SU-DHL-6 (cell line): ENCODE measurements around the gene RPLP1.

ENCODE experiments used
- EZH2phosphoT487 ChIP-seq: fragments of 200-600 bp; sonication (generic), shearing (Covaris generic); conservative IDR thresholded peaks from 2 replicates; pipeline ENCODE4 v1.6.1; 2018; ENCODE audit warnings: mild to moderate bottlenecking, antibody characterized with exemption, low read length, moderate library complexity, mixed read lengths
- TF ChIP-seq, protein P1 (sequence below): fragments of 200-600 bp; sonication (generic); IDR thresholded peaks from one replicate; pipeline ENCODE4 v1.5.1; 2017; ENCODE audit warnings: antibody characterized with exemption, mild to moderate bottlenecking, low read length, moderate library complexity; ENCODE audit not compliant: insufficient read depth, poor library complexity, severe bottlenecking

DNA sequence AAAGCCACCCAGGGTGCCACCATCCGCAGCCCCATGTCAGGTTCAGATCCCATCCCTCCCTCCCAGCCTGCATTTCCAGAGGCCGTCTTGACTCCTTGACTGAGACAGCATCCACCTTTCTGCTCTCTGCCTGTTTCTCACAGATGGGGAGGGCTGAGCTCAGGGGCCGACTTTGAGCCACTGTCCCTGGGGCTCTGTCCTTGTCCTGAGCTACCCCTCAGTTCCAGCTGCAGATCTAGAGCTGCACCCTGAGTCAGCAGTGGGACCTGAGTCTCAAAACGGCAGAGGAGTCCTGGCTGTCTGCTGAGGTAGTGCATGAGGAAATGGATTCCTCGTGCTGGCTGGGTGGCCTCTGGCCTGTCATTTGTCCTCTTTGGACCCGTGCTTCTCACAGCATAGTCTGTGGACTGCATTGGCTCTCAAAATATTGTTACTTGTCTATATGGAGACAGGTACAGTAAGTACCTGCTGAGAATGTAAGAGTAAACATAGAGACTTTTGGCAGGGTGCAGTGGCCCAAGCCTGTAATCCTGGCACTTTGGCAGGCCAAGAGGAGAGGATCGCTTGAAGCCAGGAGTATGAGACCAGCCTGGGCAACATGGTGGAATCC, 22.3 kb downstream of the RPLP1 start:
- TF ChIP-seq, protein P1, sequence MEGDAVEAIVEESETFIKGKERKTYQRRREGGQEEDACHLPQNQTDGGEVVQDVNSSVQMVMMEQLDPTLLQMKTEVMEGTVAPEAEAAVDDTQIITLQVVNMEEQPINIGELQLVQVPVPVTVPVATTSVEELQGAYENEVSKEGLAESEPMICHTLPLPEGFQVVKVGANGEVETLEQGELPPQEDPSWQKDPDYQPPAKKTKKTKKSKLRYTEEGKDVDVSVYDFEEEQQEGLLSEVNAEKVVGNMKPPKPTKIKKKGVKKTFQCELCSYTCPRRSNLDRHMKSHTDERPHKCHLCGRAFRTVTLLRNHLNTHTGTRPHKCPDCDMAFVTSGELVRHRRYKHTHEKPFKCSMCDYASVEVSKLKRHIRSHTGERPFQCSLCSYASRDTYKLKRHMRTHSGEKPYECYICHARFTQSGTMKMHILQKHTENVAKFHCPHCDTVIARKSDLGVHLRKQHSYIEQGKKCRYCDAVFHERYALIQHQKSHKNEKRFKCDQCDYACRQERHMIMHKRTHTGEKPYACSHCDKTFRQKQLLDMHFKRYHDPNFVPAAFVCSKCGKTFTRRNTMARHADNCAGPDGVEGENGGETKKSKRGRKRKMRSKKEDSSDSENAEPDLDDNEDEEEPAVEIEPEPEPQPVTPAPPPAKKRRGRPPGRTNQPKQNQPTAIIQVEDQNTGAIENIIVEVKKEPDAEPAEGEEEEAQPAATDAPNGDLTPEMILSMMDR, result no peak
- no peak for TF ChIP-seq EZH2phosphoT487
